HCT116 (cell line): ENCODE results near the gene TAF1D. TPM values are rescaled to one million over a fixed set of nuclear protein-coding genes. Genes with fewer than 3 reads are reported as not detected.
A peak's percentile ranks its signal among the peaks of the same experiment; 100 is the strongest.

Experiments
- ATAC-seq: fragments of 200-7000 bp; cut with Tn5 transposase; 2 replicates; pipeline ENCODE4 v1.9.1; 2020; ENCODE audit warnings: mild to moderate bottlenecking, moderate library complexity
- Bru-seq: library from RNA; stranded (reverse); fragments of 400-500 nt; gene quantifications from one replicate; lab custom pipeline; 2021; lab: Mats Ljungman, UMichigan
- BruChase-seq, 2 experiments: library from RNA; stranded (reverse); fragments of 400-500 nt; gene quantifications; one replicate each; lab custom pipeline; 2021; lab: Mats Ljungman, UMichigan
- BruUV-seq: library from RNA; stranded (reverse); fragments of 400-500 nt; replicated peaks from 2 replicates; lab custom pipeline; 2021; lab: Mats Ljungman, UMichigan
- CTCF ChIA-PET: fragments of 300-600 bp; sonication (Branson Sonifier 250); formaldehyde crosslinking; loops from one replicate; lab custom pipeline; 2021; ENCODE audit warnings: antibody characterized with exemption; lab: Charles Lee
- POLR2A ChIA-PET: fragments of 300-600, 350-600 bp; sonication (Branson Sonifier 250); formaldehyde crosslinking; loops from one replicate; lab custom pipeline; 2021; ENCODE audit warnings: antibody characterized with exemption; lab: Charles Lee
- RAD21 ChIA-PET, 2 experiments: fragments of 300-600 bp; sonication (Branson Sonifier 250); formaldehyde crosslinking; loops; one replicate each; lab custom pipeline; 2023; ENCODE audit warnings: low total read pairs in 2 of 2; ENCODE audit not compliant: uncharacterized antibody in 2 of 2, unreplicated experiment in 2 of 2, low non-redundant PET in 1 of 2; lab: Charles Lee
- DNase-seq: peaks from one replicate; pipeline ENCODE4 v3.0.0-alpha.2; 2010; ENCODE audit warnings: low read depth, low spot score
- H2AFZ ChIP-seq: fragments of 200-600 bp; shearing (Covaris generic), sonication (generic); 2 replicates; pipeline ENCODE4 v1.6.1; 2017; ENCODE audit warnings: low read depth, mixed run types, mixed read lengths, antibody characterized with exemption, low read length; ENCODE audit not compliant: poor library complexity, severe bottlenecking
- H3K27ac ChIP-seq: 2 replicates; pipeline ENCODE4 v1.5.1; 2012; ENCODE audit warnings: low read depth, low read length
- H3K27me3 ChIP-seq: fragments of 200-600 bp; sonication (generic); 2 replicates; pipeline ENCODE4 v1.6.1; 2016; ENCODE audit warnings: mixed run types, low read length, mixed read lengths; ENCODE audit not compliant: insufficient read depth
- H3K36me3 ChIP-seq, 2 experiments: fragments of 200-500 bp in 1 of 2; fragments of 200-600 bp in 1 of 2; sonication (Bioruptor generic) in 1 of 2; sonication (generic) in 1 of 2; 2 replicates each; pipeline versions ENCODE4 v1.5.1 to v1.6.1; 2014 to 2016; ENCODE audit warnings: low read length in 2 of 2, inconsistent platforms in 1 of 2, mixed read lengths in 1 of 2, mixed run types in 1 of 2; ENCODE audit not compliant: insufficient read depth in 2 of 2, control insufficient read depth in 1 of 2
- H3K4me1 ChIP-seq, 2 experiments: fragments of 200-600 bp in 1 of 2; sonication (generic) in 1 of 2; 2 replicates each; pipeline versions ENCODE4 v1.5.1 to v1.6.1; 2012 to 2017; ENCODE audit warnings: low read length in 2 of 2, inconsistent platforms in 1 of 2, mild to moderate bottlenecking in 1 of 2, mixed read lengths in 1 of 2, mixed run types in 1 of 2, moderate library complexity in 1 of 2; ENCODE audit not compliant: insufficient read depth in 2 of 2, control insufficient read depth in 1 of 2
- H3K4me2 ChIP-seq: fragments of 200-600 bp; sonication (generic); 2 replicates; pipeline ENCODE4 v1.6.1; 2017; ENCODE audit warnings: mixed run types, low read length, mixed read lengths
- H3K4me3 ChIP-seq, 2 experiments: fragments of 200-600 bp in 1 of 2; sonication (generic) in 1 of 2; replicated peaks in 1 of 2; 2 replicates each; pipeline ENCODE4 v1.5.1; 2011 to 2016; ENCODE audit warnings: low read length in 2 of 2, control low read depth in 1 of 2, low read depth in 1 of 2, mild to moderate bottlenecking in 1 of 2, mixed read lengths in 1 of 2, mixed run types in 1 of 2
- H3K79me2 ChIP-seq: fragments of 200-600 bp; sonication (generic); 2 replicates; pipeline ENCODE4 v1.6.1; 2017; ENCODE audit warnings: mild to moderate bottlenecking, mixed run types, low read length, moderate library complexity, mixed read lengths; ENCODE audit not compliant: insufficient read depth
- H3K9ac ChIP-seq: fragments of 200-600 bp; sonication (generic); 2 replicates; pipeline ENCODE4 v1.6.1; 2016; ENCODE audit warnings: low read length, mixed read lengths
- H3K9me2 ChIP-seq: fragments of 200-600 bp; sonication (generic), shearing (Covaris generic); 2 replicates; pipeline ENCODE4 v1.6.1; 2017; ENCODE audit warnings: mixed run types, mild to moderate bottlenecking, moderate library complexity; ENCODE audit not compliant: insufficient read depth
- H3K9me3 ChIP-seq, 2 experiments: fragments of 200-500 bp in 1 of 2; fragments of 200-600 bp in 1 of 2; sonication (Bioruptor generic) in 1 of 2; sonication (generic) in 1 of 2; 2 replicates each; pipeline ENCODE4 v1.6.1; 2014 to 2017; ENCODE audit warnings: low read length in 2 of 2, mixed read lengths in 2 of 2, inconsistent platforms in 1 of 2, low read depth in 1 of 2, mild to moderate bottlenecking in 1 of 2, mixed run types in 1 of 2, moderate library complexity in 1 of 2; ENCODE audit not compliant: control insufficient read depth in 1 of 2, insufficient read depth in 1 of 2
- H4K20me1 ChIP-seq: fragments of 200-600 bp; sonication (generic), shearing (Covaris generic); 2 replicates; pipeline ENCODE4 v1.6.1; 2017; ENCODE audit warnings: mixed run types, mild to moderate bottlenecking, moderate library complexity; ENCODE audit not compliant: insufficient read depth
- ATF3 ChIP-seq: IDR thresholded peaks from 2 replicates; pipeline ENCODE4 v1.6.1; 2012
- CEBPB ChIP-seq: IDR thresholded peaks from 2 replicates; pipeline ENCODE4 v1.6.1; 2012; ENCODE audit warnings: low read depth
- ELF1 ChIP-seq: IDR thresholded peaks from 2 replicates; pipeline ENCODE4 v1.6.1; 2012; ENCODE audit warnings: low read depth, borderline replicate concordance
- EZH2 ChIP-seq: fragments of 200-600 bp; sonication (generic); IDR thresholded peaks from 2 replicates; pipeline ENCODE4 v1.6.1; 2017; ENCODE audit warnings: antibody characterized with exemption, mixed run types
- EZH2phosphoT487 ChIP-seq: fragments of 200-600 bp; IDR thresholded peaks from 2 replicates; pipeline ENCODE4 v1.6.1; 2018; ENCODE audit warnings: antibody characterized with exemption, borderline replicate concordance
- JUND ChIP-seq: IDR thresholded peaks from 2 replicates; pipeline ENCODE4 v1.6.1; 2012
- MAX ChIP-seq: IDR thresholded peaks from 2 replicates; pipeline ENCODE4 v1.6.1; 2012
- POLR2A ChIP-seq: IDR thresholded peaks from 2 replicates; pipeline ENCODE4 v1.7.0; 2011; ENCODE audit warnings: borderline replicate concordance; ENCODE audit not compliant: insufficient read depth, insufficient read length; ENCODE audit errors: extremely low read depth
- POLR2AphosphoS5 ChIP-seq: IDR thresholded peaks from 2 replicates; pipeline ENCODE4 v1.6.1; 2011; ENCODE audit warnings: mild to moderate bottlenecking, low read depth, low read length, moderate library complexity
- RAD21 ChIP-seq: IDR thresholded peaks from 2 replicates; pipeline ENCODE4 v1.6.1; 2012; ENCODE audit warnings: low read depth, mild to moderate bottlenecking
- REST ChIP-seq: IDR thresholded peaks from 2 replicates; pipeline ENCODE4 v1.6.1; 2012; ENCODE audit warnings: low read depth
- SIN3A ChIP-seq: IDR thresholded peaks from 2 replicates; pipeline ENCODE4 v1.6.1; 2012; ENCODE audit warnings: low read depth
- SP1 ChIP-seq: IDR thresholded peaks from 2 replicates; pipeline ENCODE4 v1.6.1; 2012; ENCODE audit warnings: low read depth
- TCF7L2 ChIP-seq: IDR thresholded peaks from 2 replicates; pipeline ENCODE4 v1.7.0; 2011; ENCODE audit warnings: borderline replicate concordance, inconsistent platforms; ENCODE audit not compliant: insufficient read depth, insufficient read length; ENCODE audit errors: extremely low read depth
- YY1 ChIP-seq: IDR thresholded peaks from 2 replicates; pipeline ENCODE4 v1.6.1; 2011; ENCODE audit warnings: low read length, low read depth, moderate library complexity, mild to moderate bottlenecking; ENCODE audit not compliant: insufficient replicate concordance; ENCODE audit errors: extremely low read depth
- ZFX ChIP-seq: fragments of 450-650 bp; IDR thresholded peaks from 2 replicates; pipeline ENCODE4 v1.6.1; 2017
- ZNF274 ChIP-seq: fragments of 200-500 bp; sonication (Bioruptor generic); IDR thresholded peaks from 2 replicates; pipeline ENCODE4 v1.6.1; 2014; ENCODE audit warnings: mild to moderate bottlenecking, low read depth, low read length, inconsistent platforms
- intact Hi-C: fragments of 100-400 bp; cut with micrococcal nuclease; formaldehyde crosslinking; loops from 2 replicates; pipeline ENCODE4 v1.10.0; 2022
- long read RNA-seq: library from polyadenylated mRNA; unstranded; transcript quantifications from one replicate; pipeline ENCODE4 v2.0.0, GENCODE V29; 2021; ENCODE audit not compliant: unreplicated experiment
- polyA plus RNA-seq: library from polyadenylated mRNA; unstranded; fragments of >200 nt; gene quantifications from 2 replicates; pipeline ENCODE4 v1.2.1, GENCODE V29; 2012; ENCODE audit warnings: missing spikeins
- total RNA-seq: library from RNA; stranded (reverse); gene quantifications from one replicate; pipeline ENCODE4 v1.2.1, GENCODE V29; 2021; ENCODE audit not compliant: unreplicated experiment
- TF ChIP-seq, protein P1 (sequence below), 3 experiments: fragments of 200-600 bp in 1 of 3; sonication (generic) in 1 of 3; IDR thresholded peaks in 2 of 3; conservative IDR thresholded peaks in 1 of 3; 2 replicates each; pipeline ENCODE4 v1.5.1; 2012 to 2017; ENCODE audit warnings: low read depth in 2 of 3, low read length in 2 of 3, antibody characterized with exemption in 1 of 3, borderline replicate concordance in 1 of 3, control low read depth in 1 of 3, mild to moderate bottlenecking in 1 of 3, mixed read lengths in 1 of 3, mixed run types in 1 of 3, moderate library complexity in 1 of 3; ENCODE audit not compliant: insufficient read depth in 1 of 3

Gene TAF1D
- total RNA-seq (267 TPM), Bru-seq, nascent RNA (percentile 100 among the genes with signal in this experiment), BruChase-seq, experiment 1, labeled RNA remaining after a 6-hour chase (percentile 98 among the genes with signal in this experiment), BruChase-seq, experiment 2, labeled RNA remaining after a 2-hour chase (percentile 99 among the genes with signal in this experiment)
- polyA plus RNA-seq, result 45.5 and 66.1 TPM in 2 replicates
- long read RNA-seq, transcript TAF1D-203 (6 exons, 2,082 nt), result major isoform, 13 of 91 reads
- long read RNA-seq, partial matches to known transcripts, result 43 of 91 reads
- long read RNA-seq, other reads (novel, unspliced or antisense), result 31 of 91 reads

DNA sequence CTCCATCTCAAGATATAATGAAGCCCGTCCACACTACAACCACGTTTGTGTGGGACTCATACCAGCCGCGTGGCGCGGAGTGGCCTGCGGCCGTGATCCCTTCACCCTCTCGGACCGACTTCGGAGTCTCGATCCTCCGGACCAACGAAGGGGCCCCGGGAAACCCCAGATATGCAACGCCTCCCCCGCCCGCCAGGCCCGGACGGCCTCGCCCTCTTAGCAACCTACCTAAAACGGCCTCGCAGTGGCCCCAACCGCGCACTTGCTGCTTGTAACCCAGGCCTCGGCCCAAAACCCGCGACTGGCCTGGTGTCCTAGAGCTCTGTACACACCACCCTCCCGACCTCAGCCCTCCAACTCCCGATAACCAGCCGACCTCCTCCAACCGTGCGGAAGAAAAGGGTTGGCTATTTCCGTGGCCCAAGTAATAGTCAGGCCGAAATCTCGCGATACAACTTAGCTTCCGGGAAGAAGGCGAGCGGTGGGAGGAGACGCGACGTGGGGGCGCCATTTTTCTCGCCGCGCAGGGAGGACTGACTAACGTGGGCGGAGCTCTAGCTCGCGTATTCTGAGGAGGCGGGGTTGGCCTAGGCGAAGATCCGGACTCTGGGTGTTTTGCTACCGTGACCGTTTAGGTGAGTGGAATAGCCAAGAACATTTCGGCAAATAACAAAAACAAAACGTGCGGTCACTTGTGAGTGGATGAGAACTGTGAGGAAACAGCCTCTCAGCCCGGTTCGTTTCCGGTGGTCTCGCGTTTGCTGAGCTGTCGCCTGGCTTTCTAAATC lies at the start of gene TAF1D, which contains the start of gene C11orf54:
Gene TAF1D (minus strand): TSS at position 402 of the 788 bp plus-strand sequence. CDS start 2,191 bp downstream, outside the sequence.
Gene C11orf54 (plus strand): TSS at position 579 of the 788 bp plus-strand sequence. CDS start 5,722 bp downstream, outside the sequence.
- Histone ChIP-seq H3K27ac (peak within 1 kb of the TSS; percentile 86), H3K4me2 (peak within 1 kb of the TSS; percentile 83), H3K9me2 (no peaks in the 10 kb centered on the region), H3K27me3 (no peaks in the 10 kb centered on the region), H3K4me1 (peaks cover 20 to 31% of the 10 kb centered on the region in 2 experiments), H3K79me2 (peaks cover 68% of the 10 kb centered on the region), H4K20me1 (peaks cover 31% of the 10 kb centered on the region), H3K4me3 (peak within 1 kb of the TSS; percentile 79 to 86), H3K36me3 (peaks cover 35 to 43% of the 10 kb centered on the region in 2 experiments), H2AFZ (peak within 1 kb of the TSS; percentile 52), H3K9me3 (no peaks in the 10 kb centered on the region), H3K9ac (peak within 1 kb of the TSS; percentile 98)
- DNase-seq (peak; percentile 93), ATAC-seq (peak; percentile 92)
- RAD21 ChIA-PET, result interaction anchor here in 1 of 2 experiments (1.2 kb wide), 1 partner anchor 43 kb away, joined by 4 read pairs; the partner anchor contains the start of gene MED17
- TSS peak; percentile 59 for BruUV-seq
- POLR2A ChIA-PET, result interaction anchor here (0.7 to 3.3 kb wide), 20 partner anchors 9 to 803 kb away, joined by 3 to 43 read pairs (median 4); partner anchors contain the start of genes CEP295 and MED17
- intact Hi-C loops, result loop anchor here (2.0 kb wide), 2 partner anchors 44 to 388 kb away; partner anchors contain the start of genes MED17 and PANX1
- CTCF ChIA-PET, result interaction anchor here (1.3 kb wide), 1 partner anchor 43 kb away, joined by 4 read pairs; the partner anchor contains the start of gene MED17
- no peak for TF ChIP-seq CEBPB
- TF ChIP-seq RAD21, result no peak
- peak; percentile 65 for TF ChIP-seq SP1
- TF ChIP-seq ELF1, result peak; percentile 86
- no peak for TF ChIP-seq EZH2
- peak; percentile 89 for TF ChIP-seq ZFX
- peak; percentile 48 for TF ChIP-seq MAX
- TF ChIP-seq REST, result no peak
- no peak for TF ChIP-seq JUND
- peak; percentile 94 for TF ChIP-seq POLR2A
- peak; percentile 95 for TF ChIP-seq YY1
- TF ChIP-seq ATF3, result no peak
- TF ChIP-seq EZH2phosphoT487, result no peak
- TF ChIP-seq, protein P1, sequence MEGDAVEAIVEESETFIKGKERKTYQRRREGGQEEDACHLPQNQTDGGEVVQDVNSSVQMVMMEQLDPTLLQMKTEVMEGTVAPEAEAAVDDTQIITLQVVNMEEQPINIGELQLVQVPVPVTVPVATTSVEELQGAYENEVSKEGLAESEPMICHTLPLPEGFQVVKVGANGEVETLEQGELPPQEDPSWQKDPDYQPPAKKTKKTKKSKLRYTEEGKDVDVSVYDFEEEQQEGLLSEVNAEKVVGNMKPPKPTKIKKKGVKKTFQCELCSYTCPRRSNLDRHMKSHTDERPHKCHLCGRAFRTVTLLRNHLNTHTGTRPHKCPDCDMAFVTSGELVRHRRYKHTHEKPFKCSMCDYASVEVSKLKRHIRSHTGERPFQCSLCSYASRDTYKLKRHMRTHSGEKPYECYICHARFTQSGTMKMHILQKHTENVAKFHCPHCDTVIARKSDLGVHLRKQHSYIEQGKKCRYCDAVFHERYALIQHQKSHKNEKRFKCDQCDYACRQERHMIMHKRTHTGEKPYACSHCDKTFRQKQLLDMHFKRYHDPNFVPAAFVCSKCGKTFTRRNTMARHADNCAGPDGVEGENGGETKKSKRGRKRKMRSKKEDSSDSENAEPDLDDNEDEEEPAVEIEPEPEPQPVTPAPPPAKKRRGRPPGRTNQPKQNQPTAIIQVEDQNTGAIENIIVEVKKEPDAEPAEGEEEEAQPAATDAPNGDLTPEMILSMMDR (IDR thresholded peaks at IDR 0.05 in 2 of 3, conservative IDR thresholded peaks at IDR 0.05 in 1 of 3; ENCODE audit: borderline replicate concordance in 1 of 3, insufficient read depth in 1 of 3, low read depth in 2 of 3, low read length in 2 of 3), result no peak
- TF ChIP-seq ZNF274, result no peak
- peak; percentile 99 for TF ChIP-seq POLR2AphosphoS5
- TF ChIP-seq TCF7L2, result no peak
- peak; percentile 89 for TF ChIP-seq SIN3A
